ENCODE measurements around the gene PIP5K1B.

PIP5K1B gene

DNA sequence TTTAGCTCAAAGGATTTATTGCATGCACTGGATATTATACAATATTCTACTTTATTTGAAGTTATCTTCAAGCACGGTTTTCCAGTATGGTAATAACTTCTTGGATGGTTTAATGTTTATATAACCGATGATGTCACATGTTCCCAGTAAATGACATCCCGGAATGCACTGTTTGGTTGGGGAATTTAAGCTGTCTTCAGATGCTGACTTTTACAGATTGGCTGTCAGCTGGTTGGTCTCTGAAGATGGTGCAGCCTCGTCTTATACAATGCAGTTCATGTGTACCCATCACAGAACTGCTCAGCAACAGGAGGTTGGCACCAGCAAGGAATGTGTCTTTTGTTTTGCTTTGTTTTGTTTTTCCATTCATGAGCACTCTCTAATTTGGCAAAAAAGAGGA lies 165.0 kb downstream of the PIP5K1B start:
- no peak for DNase-seq

DNA sequence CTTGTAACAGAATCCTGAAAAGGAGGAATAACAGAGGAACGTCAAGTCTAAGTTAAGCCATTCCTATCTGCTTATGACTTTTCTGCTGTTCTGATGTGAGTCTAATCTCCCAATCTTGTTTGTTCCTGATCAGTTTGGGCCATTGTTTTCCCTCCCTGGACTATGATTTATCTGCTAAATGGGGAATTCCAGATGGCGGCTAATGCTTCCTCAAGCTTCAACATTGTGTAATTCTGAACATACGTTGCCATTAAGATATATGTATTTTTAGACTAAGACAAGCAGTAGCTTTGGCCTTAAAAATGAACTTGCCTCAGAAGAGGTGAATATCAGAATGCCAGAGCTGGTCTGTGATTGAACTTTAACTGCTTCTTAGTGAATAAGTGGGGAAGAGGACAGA lies 166.2 kb downstream of the PIP5K1B start:
- no peak for DNase-seq

- DNase-seq: no peak
Measured at GRCh38 chr9:68872026-68872501, 167.0 kb downstream of the PIP5K1B start.

DNA sequence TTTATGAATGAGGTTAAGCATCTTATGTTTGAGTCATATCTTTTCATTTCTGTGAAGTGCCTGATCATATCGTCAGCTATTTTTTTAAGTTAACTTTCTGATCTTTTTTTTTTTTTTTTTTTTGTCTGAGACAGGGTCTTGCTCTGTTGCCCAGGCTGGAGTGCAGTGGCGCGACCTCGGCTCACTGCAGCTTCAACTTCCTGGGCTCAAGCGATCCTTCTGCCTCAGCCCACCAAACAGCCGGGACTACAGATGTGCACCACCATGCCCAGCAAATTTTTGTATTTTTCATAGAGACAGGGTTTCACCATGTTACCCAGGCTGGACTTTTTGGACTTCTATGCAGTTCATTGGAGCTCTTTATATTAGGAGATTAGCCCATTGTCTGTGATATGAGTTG lies 168.1 kb downstream of the PIP5K1B start:
- no peak for DNase-seq

GRCh38 chr9:68876273-68876672 lies 171.2 kb downstream of the PIP5K1B start:
- DNase-seq: no peak

GRCh38 chr9:68876681-68877080 lies 171.6 kb downstream of the PIP5K1B start:
- no peak for DNase-seq

- no peak for DNase-seq
Measured at GRCh38 chr9:68877219-68877618, 172.2 kb downstream of the PIP5K1B start.

GRCh38 chr9:68878450-68878849 lies 173.4 kb downstream of the PIP5K1B start:
- no peak for DNase-seq

- no peak for DNase-seq
Measured at GRCh38 chr9:68883224-68883623, 178.2 kb downstream of the PIP5K1B start.

DNA sequence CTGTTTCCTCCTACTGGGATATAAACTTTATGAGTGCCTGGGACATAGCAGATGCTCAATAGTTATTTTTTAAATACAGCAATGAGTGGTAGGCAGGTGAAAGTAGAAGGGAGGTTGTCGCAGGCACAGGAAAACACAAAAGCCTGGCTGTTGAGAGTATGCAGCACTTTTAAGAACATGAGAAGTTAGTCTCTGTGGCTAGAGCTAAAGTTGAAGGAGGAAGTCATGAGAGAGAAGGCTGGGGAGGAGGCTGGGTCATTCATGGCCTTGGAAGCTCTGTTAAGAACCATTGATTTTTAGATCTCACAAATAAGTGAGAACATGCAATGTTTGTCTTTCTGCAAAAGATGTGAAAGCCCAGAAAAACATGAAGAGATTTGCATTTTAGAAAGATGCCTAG lies 182.2 kb downstream of the PIP5K1B start:
- DNase-seq: no peak

GRCh38 chr9:68894502-68894901 lies 189.5 kb downstream of the PIP5K1B start:
- DNase-seq: no peak

DNA sequence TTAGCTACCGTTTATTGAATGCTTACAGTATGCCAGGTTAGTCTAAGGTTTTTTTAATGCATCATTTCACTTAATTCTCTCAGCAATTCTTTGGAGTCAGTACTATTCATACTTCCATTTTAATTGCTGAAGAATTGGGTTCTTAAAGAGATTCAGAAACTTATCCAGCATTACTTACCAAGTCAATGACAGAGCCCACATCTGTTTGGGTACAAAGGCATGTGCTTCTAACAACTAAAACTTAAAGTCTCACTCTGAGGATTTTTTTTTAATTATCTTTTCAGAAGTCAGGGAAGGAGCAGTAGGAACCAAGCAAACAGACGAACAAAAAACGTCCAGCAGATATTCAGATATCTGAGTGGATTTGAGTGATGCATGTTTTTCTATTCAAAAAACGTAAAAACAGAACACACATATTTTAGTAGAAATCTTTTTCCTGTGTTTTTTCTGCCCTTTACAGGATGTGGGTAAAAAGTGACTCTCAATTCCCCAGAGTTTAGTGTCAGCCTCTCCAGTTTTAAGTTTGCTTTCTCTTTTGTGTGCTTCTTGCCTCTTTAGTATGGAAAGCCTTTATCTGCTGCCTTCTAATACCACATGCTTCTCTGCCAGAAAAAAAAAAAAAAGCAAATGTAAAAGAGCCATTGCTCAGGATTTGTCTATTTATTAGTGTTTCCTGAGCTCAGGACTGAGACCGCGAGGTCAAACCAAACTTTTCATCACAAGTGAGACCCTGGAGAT lies 190.9 kb downstream of the PIP5K1B start:
- DNase-seq: no peak

DNA sequence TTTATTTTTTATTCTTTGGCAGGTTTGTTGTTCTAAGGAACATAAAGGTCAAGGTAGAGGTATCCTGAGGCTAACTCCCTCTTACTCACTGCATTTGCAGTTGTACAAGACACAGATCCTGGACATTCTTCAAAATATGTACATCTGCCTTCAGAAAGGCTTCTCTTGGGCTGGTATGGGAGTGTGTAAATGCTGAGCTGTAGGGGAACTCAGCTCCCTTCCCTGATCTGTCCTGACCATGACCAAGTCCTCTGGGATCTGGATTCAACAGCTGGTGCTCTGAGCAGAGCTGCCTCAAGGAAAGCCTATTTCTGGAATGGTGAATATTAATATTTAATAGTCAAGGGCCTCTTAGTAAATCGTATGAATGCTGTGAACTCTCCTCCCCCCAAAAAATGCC lies 191.4 kb downstream of the PIP5K1B start:
- no peak for DNase-seq

DNA sequence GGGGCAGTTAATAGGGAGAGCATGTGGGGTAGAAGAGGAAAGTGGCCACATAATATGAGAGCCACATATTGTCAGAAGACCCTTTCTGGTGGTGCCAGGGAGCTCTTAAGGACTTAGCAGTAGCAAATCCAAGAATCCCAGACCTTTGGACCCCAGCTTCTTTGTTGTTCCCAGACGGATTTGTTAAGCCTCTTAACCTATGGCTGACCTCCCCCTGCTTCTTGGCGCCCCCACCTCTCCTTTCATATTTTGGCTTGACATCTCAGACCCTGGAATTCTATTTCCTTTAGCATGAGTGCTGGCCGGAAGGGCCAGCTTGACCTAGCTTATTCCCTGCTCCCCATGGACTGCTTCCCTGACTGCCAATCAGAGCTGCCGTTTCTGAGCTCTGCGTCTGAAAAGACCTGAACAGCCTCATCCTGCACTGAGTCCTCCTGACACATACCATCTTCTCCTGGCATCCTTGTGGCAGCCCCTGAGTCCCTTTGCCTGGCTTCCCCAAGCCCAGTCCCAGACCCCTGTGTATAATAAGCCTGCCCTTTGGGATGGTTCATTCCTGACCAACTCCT lies 192.6 kb downstream of the PIP5K1B start:
- DNase-seq: no peak

- DNase-seq: no peak
Measured at GRCh38 chr9:68898781-68899439, 193.9 kb downstream of the PIP5K1B start.

DNA sequence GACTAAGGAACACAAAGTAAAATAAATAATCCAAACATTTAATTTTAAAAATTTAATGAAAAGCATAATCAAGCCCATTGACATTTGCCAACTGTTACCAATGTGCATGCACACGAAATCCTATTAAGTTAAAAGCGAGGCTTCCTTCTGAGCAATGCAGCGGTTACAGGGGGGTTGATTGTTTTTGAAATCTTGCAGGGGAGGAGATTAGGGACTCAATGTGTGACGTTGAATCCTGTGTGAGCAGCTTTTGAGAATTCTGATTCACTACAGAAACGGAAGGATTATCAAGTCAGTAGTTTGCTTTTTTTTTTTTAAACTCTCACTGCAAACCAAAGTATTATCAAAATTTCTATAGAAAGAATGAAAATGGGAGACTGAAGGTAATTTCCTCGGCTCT lies 199.4 kb downstream of the PIP5K1B start:
- no peak for DNase-seq

DNA sequence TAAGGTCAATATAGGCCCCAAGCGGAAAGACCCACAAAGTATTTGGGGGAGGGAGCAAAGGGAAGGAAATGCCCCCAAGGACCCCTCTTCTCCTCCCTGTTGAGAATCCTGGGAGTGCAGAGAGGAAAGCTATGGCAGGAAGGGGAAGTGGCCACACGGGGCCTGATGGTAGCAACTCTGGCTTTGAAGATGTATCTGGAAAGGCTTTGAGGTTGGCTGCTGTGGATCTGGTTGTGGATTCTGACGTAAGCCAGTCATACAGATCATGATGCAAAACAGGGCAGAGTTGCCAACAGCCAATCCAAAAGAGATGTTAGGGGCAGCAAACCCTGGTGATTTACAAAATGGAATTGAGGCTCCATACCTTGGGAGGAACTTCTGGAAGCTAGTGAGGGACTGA lies 200.1 kb downstream of the PIP5K1B start:
- DNase-seq: no peak

DNA sequence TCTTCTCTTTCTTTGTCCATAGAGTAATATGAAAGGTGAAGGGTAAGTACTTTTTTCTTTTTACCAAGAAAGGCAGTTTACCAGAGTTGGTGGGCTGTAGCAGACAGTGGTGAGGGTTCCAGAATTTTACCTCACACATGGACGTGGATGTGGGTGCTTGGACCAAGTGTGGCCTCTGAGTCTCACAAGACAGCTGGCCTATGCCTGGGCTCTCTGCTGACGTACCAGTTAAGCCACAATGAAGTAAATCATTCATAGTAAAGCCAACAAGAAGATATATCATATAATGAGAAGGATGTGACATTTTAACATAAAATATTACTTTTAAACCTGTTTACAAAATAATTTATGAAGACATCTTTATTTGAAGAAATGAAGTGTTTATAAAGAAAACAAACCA lies 202.9 kb downstream of the PIP5K1B start:
- no peak for DNase-seq

- DNase-seq: no peak
Measured at GRCh38 chr9:68912561-68912960, 207.5 kb downstream of the PIP5K1B start.

GRCh38 chr9:68913054-68913453 lies 208.0 kb downstream of the PIP5K1B start:
- no peak for DNase-seq

DNA sequence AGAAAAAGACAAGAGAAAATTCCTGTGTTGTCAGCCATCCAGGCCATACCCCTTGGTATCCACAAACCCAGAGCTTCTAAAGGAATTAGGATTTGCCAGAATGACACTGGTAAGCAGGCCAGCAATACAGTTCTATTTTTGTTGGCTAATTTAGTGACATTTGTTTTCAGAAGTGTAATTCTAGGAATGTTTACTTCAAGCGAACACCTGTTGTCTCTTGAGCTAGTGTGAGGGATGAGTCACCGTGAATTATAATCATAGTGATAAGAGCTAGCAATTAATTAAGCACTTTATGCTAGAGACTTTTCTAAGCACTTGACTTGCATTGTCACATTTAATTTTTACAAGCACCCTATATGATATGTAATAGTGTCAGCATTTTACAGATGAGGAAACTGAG lies 209.7 kb downstream of the PIP5K1B start:
- no peak for DNase-seq

DNA sequence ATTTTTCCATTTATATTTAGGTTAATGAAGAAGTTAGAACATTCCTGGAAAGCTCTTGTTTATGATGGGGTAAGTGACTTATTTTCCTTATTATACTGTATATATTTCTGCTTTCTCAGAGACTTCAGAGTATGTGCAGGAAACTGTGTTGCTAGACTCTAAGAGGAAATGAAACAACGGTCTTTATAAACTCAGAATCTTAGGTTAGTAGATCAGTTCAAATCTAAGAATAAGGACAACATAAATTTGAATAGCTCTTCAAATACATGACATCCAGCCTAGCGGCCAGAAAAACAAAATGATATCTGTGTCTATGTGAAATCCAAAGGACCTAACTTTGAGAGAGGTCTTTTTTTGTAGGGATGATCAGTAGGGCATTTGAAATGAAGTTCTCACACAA lies 214.6 kb downstream of the PIP5K1B start:
- DNase-seq: no peak

GRCh38 chr9:68920921-68921320 lies 215.9 kb downstream of the PIP5K1B start:
- DNase-seq: no peak

DNA sequence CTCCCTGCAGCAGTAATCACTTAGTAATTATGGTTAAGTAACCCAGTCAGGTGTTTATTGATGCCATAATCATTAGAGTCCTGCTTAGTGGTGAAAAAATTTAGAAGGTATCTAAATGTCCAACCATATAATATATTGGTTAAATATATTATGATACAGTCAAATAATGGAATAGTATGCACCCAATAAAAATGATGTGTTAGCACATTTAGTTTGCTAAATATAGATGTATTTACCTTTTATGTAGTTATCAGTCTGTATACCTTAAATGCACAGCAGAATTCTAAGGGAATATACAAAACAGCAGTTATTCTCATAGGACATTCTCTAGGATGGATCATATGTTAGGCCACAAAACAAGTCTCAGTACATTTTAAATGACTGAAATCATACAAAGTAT lies 218.4 kb downstream of the PIP5K1B start:
- no peak for DNase-seq
